HepG2 (cell line): ENCODE measurements around the gene KLHL17. TPM values are rescaled to one million over a fixed set of nuclear protein-coding genes. Genes with fewer than 3 reads are reported as not detected.

Experiments used
- CENPT ChIP-seq: sonication (generic); formaldehyde crosslinking; IDR thresholded peaks from 2 replicates; pipeline ENCODE4 v1.8.0; 2022; ENCODE audit warnings: low read depth, mild to moderate bottlenecking, moderate library complexity, missing genetic modification reagents
- CREB1 ChIP-seq, 2 experiments: fragments of 450-650 bp in 1 of 2; IDR thresholded peaks; 2 replicates each; pipeline ENCODE4 v1.6.1; 2016 to 2017; ENCODE audit warnings: control low read depth in 1 of 2, mild to moderate bottlenecking in 1 of 2, missing compliant biosample characterization in 1 of 2, missing genetic modification characterization in 1 of 2
- FOXK1 ChIP-seq: sonication (generic); formaldehyde crosslinking; IDR thresholded peaks from 2 replicates; pipeline ENCODE4 v1.4.0; 2020; ENCODE audit warnings: low read depth, missing genetic modification reagents, borderline replicate concordance
- GFI1 ChIP-seq: sonication (generic); formaldehyde crosslinking; IDR thresholded peaks from 2 replicates; pipeline ENCODE4 v1.5.0; 2020; ENCODE audit warnings: missing genetic modification reagents, mild to moderate bottlenecking, borderline replicate concordance
- KAT8 ChIP-seq: IDR thresholded peaks from 2 replicates; pipeline ENCODE4 v1.6.1; 2016; ENCODE audit warnings: missing genetic modification reagents, missing compliant biosample characterization
- NFIB ChIP-seq: sonication (generic); formaldehyde crosslinking; IDR thresholded peaks from 2 replicates; pipeline ENCODE4 v1.9.0; 2021; ENCODE audit warnings: missing genetic modification reagents, mild to moderate bottlenecking, borderline replicate concordance
- SRSF1 ChIP-seq: fragments of 200-400 bp; formaldehyde crosslinking; optimal IDR thresholded peaks from 2 replicates; pipeline ENCODE3; 2017; ENCODE audit warnings: mild to moderate bottlenecking, low read depth, low read length, moderate library complexity
- ZFP1 ChIP-seq: IDR thresholded peaks from 2 replicates; pipeline ENCODE4 v1.6.1; 2016
- ZFP36L2 ChIP-seq: sonication (generic); formaldehyde crosslinking; IDR thresholded peaks from 2 replicates; pipeline ENCODE4 v1.4.0; 2020; ENCODE audit warnings: missing genetic modification reagents
- ZNF235 ChIP-seq: sonication (generic); formaldehyde crosslinking; IDR thresholded peaks from 2 replicates; pipeline ENCODE4 v1.8.1; 2023; ENCODE audit warnings: mild to moderate bottlenecking, missing genetic modification reagents, borderline replicate concordance
- ZNF746 ChIP-seq: sonication (generic); formaldehyde crosslinking; IDR thresholded peaks from 2 replicates; pipeline ENCODE4 v1.8.0; 2022; ENCODE audit warnings: mild to moderate bottlenecking, missing genetic modification reagents
- ZSCAN22 ChIP-seq: sonication (generic); formaldehyde crosslinking; IDR thresholded peaks from 2 replicates; pipeline ENCODE4 v1.4.0; 2020; ENCODE audit warnings: mild to moderate bottlenecking, missing genetic modification reagents
- polyA plus RNA-seq, 8 experiments: library from polyadenylated mRNA; depleted of rRNA in 3 of 8; stranded (reverse) in 7 of 8; unstranded in 1 of 8; fragments of >200 nt; fragmentation: Illumina TruSeq in 4 of 8; extraction: Trizol in 4 of 8; gene quantifications; 2 replicates each; pipeline versions ENCODE4 v1.2.1 to v1.2.3, GENCODE V29; 2011 to 2016; ENCODE audit warnings: low read depth in 4 of 8, missing spikeins in 1 of 8, mixed read lengths in 1 of 8; ENCODE audit not compliant: insufficient read depth in 1 of 8
- total RNA-seq, 5 experiments: library from RNA; depleted of rRNA; stranded (reverse); fragments of >200 nt; fragmentation: Illumina TruSeq; extraction: Trizol; gene quantifications; 2 replicates each; pipeline ENCODE4 v1.2.3, GENCODE V29; 2016; ENCODE audit warnings: low read depth in 1 of 5
- TF ChIP-seq, protein P1 (sequence below): sonication (generic); formaldehyde crosslinking; IDR thresholded peaks from 2 replicates; pipeline ENCODE4 v1.4.0; 2020; ENCODE audit warnings: mild to moderate bottlenecking, missing genetic modification reagents
- TF ChIP-seq, protein P2 (sequence below): sonication (generic); formaldehyde crosslinking; IDR thresholded peaks from 2 replicates; pipeline ENCODE4 v1.4.0; 2020; ENCODE audit warnings: missing genetic modification reagents
- TF ChIP-seq, protein P3 (sequence below): sonication (generic); formaldehyde crosslinking; IDR thresholded peaks from 2 replicates; pipeline ENCODE4 v1.8.0; 2022; ENCODE audit warnings: mild to moderate bottlenecking, missing genetic modification reagents; ENCODE audit not compliant: insufficient replicate concordance
- TF ChIP-seq, protein P4 (sequence below): sonication (generic); formaldehyde crosslinking; IDR thresholded peaks from 2 replicates; pipeline ENCODE4 v1.4.0; 2020; ENCODE audit warnings: mild to moderate bottlenecking, missing genetic modification reagents, borderline replicate concordance

KLHL17 gene
- total and polyA plus RNA-seq, 2 of the 13 experiments (the other 11 are each of a cell fraction or from before 2014, with no cell fraction given), result 9.3 to 24.7 TPM

GRCh38 chr1:966704-967300 lies 6.4 kb downstream of the KLHL17 start (continued):
- TF ChIP-seq, protein P1, sequence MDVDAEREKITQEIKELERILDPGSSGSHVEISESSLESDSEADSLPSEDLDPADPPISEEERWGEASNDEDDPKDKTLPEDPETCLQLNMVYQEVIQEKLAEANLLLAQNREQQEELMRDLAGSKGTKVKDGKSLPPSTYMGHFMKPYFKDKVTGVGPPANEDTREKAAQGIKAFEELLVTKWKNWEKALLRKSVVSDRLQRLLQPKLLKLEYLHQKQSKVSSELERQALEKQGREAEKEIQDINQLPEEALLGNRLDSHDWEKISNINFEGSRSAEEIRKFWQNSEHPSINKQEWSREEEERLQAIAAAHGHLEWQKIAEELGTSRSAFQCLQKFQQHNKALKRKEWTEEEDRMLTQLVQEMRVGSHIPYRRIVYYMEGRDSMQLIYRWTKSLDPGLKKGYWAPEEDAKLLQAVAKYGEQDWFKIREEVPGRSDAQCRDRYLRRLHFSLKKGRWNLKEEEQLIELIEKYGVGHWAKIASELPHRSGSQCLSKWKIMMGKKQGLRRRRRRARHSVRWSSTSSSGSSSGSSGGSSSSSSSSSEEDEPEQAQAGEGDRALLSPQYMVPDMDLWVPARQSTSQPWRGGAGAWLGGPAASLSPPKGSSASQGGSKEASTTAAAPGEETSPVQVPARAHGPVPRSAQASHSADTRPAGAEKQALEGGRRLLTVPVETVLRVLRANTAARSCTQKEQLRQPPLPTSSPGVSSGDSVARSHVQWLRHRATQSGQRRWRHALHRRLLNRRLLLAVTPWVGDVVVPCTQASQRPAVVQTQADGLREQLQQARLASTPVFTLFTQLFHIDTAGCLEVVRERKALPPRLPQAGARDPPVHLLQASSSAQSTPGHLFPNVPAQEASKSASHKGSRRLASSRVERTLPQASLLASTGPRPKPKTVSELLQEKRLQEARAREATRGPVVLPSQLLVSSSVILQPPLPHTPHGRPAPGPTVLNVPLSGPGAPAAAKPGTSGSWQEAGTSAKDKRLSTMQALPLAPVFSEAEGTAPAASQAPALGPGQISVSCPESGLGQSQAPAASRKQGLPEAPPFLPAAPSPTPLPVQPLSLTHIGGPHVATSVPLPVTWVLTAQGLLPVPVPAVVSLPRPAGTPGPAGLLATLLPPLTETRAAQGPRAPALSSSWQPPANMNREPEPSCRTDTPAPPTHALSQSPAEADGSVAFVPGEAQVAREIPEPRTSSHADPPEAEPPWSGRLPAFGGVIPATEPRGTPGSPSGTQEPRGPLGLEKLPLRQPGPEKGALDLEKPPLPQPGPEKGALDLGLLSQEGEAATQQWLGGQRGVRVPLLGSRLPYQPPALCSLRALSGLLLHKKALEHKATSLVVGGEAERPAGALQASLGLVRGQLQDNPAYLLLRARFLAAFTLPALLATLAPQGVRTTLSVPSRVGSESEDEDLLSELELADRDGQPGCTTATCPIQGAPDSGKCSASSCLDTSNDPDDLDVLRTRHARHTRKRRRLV (CRISPR knock-in tag), result 0 out of 2 replicates have a peak, but pooled peaks have one; percentile 19
- TF ChIP-seq CENPT (CRISPR knock-in tag), result no peak; the same call in 1 of the 2 replicates
- TF ChIP-seq, protein P2, sequence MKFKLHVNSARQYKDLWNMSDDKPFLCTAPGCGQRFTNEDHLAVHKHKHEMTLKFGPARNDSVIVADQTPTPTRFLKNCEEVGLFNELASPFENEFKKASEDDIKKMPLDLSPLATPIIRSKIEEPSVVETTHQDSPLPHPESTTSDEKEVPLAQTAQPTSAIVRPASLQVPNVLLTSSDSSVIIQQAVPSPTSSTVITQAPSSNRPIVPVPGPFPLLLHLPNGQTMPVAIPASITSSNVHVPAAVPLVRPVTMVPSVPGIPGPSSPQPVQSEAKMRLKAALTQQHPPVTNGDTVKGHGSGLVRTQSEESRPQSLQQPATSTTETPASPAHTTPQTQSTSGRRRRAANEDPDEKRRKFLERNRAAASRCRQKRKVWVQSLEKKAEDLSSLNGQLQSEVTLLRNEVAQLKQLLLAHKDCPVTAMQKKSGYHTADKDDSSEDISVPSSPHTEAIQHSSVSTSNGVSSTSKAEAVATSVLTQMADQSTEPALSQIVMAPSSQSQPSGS (CRISPR knock-in tag), result no peak
- TF ChIP-seq ZNF235 (CRISPR knock-in tag), result no peak; the same call in 1 of the 2 replicates
- no peak for TF ChIP-seq NFIB (CRISPR knock-in tag)
- TF ChIP-seq, protein P3, sequence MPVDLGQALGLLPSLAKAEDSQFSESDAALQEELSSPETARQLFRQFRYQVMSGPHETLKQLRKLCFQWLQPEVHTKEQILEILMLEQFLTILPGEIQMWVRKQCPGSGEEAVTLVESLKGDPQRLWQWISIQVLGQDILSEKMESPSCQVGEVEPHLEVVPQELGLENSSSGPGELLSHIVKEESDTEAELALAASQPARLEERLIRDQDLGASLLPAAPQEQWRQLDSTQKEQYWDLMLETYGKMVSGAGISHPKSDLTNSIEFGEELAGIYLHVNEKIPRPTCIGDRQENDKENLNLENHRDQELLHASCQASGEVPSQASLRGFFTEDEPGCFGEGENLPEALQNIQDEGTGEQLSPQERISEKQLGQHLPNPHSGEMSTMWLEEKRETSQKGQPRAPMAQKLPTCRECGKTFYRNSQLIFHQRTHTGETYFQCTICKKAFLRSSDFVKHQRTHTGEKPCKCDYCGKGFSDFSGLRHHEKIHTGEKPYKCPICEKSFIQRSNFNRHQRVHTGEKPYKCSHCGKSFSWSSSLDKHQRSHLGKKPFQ (CRISPR knock-in tag), result no peak
- TF ChIP-seq GFI1 (CRISPR knock-in tag), result no peak
- no peak for TF ChIP-seq FOXK1 (CRISPR knock-in tag)
- no peak for TF ChIP-seq ZFP36L2 (CRISPR knock-in tag)
- TF ChIP-seq, protein P4, sequence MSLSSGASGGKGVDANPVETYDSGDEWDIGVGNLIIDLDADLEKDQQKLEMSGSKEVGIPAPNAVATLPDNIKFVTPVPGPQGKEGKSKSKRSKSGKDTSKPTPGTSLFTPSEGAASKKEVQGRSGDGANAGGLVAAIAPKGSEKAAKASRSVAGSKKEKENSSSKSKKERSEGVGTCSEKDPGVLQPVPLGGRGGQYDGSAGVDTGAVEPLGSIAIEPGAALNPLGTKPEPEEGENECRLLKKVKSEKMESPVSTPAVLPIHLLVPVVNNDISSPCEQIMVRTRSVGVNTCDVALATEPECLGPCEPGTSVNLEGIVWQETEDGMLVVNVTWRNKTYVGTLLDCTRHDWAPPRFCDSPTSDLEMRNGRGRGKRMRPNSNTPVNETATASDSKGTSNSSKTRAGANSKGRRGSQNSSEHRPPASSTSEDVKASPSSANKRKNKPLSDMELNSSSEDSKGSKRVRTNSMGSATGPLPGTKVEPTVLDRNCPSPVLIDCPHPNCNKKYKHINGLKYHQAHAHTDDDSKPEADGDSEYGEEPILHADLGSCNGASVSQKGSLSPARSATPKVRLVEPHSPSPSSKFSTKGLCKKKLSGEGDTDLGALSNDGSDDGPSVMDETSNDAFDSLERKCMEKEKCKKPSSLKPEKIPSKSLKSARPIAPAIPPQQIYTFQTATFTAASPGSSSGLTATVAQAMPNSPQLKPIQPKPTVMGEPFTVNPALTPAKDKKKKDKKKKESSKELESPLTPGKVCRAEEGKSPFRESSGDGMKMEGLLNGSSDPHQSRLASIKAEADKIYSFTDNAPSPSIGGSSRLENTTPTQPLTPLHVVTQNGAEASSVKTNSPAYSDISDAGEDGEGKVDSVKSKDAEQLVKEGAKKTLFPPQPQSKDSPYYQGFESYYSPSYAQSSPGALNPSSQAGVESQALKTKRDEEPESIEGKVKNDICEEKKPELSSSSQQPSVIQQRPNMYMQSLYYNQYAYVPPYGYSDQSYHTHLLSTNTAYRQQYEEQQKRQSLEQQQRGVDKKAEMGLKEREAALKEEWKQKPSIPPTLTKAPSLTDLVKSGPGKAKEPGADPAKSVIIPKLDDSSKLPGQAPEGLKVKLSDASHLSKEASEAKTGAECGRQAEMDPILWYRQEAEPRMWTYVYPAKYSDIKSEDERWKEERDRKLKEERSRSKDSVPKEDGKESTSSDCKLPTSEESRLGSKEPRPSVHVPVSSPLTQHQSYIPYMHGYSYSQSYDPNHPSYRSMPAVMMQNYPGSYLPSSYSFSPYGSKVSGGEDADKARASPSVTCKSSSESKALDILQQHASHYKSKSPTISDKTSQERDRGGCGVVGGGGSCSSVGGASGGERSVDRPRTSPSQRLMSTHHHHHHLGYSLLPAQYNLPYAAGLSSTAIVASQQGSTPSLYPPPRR (CRISPR knock-in tag), result no peak
- TF ChIP-seq SRSF1, result no peak
- TF ChIP-seq ZSCAN22 (CRISPR knock-in tag), result no peak
- no peak for TF ChIP-seq ZFP1 (CRISPR knock-in tag)
- no peak for TF ChIP-seq CREB1 (IDR thresholded peaks at IDR 0.05)
- TF ChIP-seq CREB1 (CRISPR knock-in tag; IDR thresholded peaks at IDR 0.05), result no peak
- TF ChIP-seq ZNF746 (CRISPR knock-in tag), result no peak
- no peak; the same call in none of the 2 replicates for TF ChIP-seq KAT8 (CRISPR knock-in tag)
